ENCODE results near the gene LENG8. TPM values are rescaled to one million over a fixed set of nuclear protein-coding genes. Genes with fewer than 3 reads are reported as not detected.

Gene LENG8
- 100 to 1,000 TPM; 138 to 157 (median 145) TPM for total RNA-seq

DNA sequence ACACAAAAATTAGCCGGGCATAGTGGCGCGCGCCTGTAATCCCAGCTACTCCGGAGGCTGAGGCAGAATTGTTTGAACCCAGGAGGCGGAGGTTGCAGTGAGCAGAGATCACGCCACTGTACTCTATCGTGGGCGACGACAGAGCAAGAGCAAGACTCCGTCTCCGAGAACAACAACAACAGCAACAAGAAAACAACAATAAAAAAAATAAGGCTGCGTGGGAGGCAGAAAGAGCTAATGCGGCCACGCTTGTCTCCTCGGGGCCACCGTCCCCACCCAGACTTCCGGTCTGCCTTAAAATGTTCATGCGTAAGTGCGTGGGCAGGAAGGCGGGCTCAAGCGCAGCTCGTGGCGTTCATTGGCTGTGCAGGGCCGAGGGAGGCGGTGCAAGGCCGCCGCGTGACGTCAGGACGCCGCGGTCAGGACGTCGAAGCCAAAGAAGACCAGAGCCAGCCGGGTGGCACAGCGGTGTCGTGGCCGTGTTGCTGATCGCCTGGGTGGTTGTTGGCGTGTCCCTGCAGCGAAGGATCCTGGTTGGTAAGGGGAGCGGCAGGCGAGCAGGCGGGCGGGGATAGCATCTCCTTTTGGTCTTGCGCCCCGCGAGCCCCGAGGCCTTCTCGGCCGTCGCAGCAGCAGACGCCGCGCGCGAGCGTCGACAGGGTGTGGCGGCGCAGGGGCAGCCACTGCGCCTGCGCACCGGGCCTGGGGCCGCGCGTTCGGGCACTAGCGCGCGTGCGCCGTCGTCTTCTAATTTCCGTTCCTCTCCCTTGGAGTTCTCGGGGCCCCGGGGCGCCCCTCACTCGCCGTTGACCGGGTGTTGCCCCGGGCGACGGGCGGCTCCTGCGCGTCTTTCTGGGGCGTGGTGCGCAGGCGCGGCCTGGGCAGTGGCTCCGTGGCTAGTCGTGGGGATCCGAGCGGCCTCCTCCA is at the start of gene LENG8:
TSS of gene LENG8 (plus strand) at position 426 of the 927 bp plus-strand sequence. CDS start 2,146 bp downstream, outside the sequence.
- H3K27me3 Mint-ChIP-seq (ENCODE audit: low read depth): no peaks in the 10 kb centered on the region
- H3K4me3 Mint-ChIP-seq: peak within 1 kb of the TSS; percentile 100
- DNase-seq: peak; percentile 96
- H3K36me3 Mint-ChIP-seq (ENCODE audit: insufficient read depth): peaks cover 22% of the 10 kb centered on the region
- peak; percentile 92 to 93 for ATAC-seq
- H3K9me3 Mint-ChIP-seq: no peaks in the 10 kb centered on the region
- H3K4me1 Mint-ChIP-seq (ENCODE audit: low read depth): peaks cover 43% of the 10 kb centered on the region

DNA sequence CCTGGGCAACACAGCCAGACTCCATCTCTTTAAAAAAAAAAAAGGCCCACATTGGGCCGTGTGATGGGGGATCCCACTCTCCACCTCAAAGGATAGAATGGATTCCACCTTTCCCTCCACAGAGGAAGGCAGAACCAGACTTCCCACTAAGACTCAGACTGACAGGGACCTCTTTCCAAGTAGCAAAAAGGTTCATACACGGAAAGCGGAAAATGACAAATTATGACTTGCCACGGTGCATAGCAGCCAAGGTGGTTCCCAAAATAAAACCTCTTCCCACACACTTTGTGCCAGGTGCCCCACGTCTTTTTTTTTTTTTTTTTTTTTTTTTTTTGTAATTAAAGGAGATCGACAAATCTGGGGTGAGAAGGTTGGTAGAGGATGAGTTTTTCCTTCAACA is 48.1 kb upstream of the LENG8 start:
- H3K27me3 Mint-ChIP-seq (ENCODE audit: low read depth): peaks cover 4% of the 10 kb centered on the region
- DNase-seq: no peak
- no peak overlapping the region for H3K4me3 Mint-ChIP-seq
- no peaks in the 10 kb centered on the region for H3K4me1 Mint-ChIP-seq (ENCODE audit: low read depth)
- no peak for ATAC-seq
- H3K36me3 Mint-ChIP-seq (ENCODE audit: insufficient read depth): no peaks in the 10 kb centered on the region
- no peaks in the 10 kb centered on the region for H3K9me3 Mint-ChIP-seq

DNA sequence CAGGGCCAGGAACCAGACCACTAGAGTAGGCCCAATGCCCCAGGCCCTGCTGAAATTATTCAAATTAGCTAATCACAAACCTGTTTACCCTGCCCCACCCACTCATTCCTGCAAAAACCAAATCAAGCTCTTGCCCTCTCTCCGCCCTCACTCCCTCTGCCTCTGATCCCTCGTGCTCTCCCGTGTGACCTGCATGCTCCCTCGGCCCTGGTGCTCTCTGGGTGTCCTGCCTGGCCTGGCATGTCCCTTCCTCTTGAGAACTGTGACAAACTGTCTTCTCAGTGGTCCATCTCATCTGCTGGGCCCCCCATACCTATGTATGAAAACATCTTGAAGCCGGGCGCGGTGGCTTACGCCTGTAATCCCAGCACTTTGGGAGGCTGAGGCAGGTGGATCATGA is 45.9 kb upstream of the LENG8 start:
- no peaks in the 10 kb centered on the region for H3K9me3 Mint-ChIP-seq
- ATAC-seq: no peak
- H3K36me3 Mint-ChIP-seq (ENCODE audit: insufficient read depth): no peaks in the 10 kb centered on the region
- H3K4me1 Mint-ChIP-seq (ENCODE audit: low read depth): no peaks in the 10 kb centered on the region
- H3K4me3 Mint-ChIP-seq: no peak overlapping the region
- no peak for DNase-seq
- H3K27me3 Mint-ChIP-seq (ENCODE audit: low read depth): peaks cover 2% of the 10 kb centered on the region

DNA sequence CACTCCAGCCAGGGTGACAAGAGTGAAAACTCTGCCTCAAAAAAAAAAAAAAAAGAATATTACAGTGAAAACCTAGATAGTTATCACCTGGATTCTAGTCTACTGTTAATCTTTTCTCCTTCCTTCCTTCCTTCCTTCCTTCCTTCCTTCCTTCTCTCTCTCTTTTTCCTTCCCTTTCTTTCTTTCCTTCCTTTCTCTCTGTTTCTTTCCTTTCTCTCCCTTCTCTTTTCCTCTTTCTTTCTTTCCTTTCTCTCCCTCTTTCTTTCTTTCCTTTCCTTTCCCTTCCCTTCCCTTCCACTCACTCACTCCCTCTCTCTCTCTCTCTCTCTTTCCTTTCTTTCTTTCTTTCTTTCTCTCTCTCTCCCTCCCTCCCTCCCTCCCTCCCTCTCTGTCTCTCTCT is 43.4 kb upstream of the LENG8 start:
- Mint-ChIP-seq H3K27me3 (ENCODE audit: low read depth) (peaks cover 2% of the 10 kb centered on the region), H3K9me3 (no peaks in the 10 kb centered on the region), H3K4me1 (ENCODE audit: low read depth) (no peaks in the 10 kb centered on the region), H3K36me3 (ENCODE audit: insufficient read depth) (no peaks in the 10 kb centered on the region), H3K4me3 (no peak overlapping the region)
- DNase-seq: no peak
- no peak for ATAC-seq

DNA sequence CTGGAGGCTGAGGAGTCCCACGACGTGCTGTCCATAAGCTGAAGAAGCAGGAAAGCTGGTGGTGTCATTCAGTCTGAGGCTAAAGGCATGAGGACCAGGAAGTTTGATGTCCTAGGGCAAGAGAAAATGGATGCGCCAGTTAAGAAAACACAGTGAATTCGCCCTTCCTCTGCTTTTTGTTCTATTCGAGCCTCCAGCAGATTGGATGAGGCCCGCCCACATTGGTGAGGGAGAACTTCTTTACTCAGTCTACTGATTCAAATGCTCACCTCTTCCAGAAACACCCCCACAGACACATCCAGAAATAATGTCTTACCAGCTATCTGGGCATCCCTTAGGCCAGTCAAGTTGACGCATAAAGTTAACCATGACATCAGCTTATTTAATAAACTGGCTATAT is 41.2 kb upstream of the LENG8 start:
- Mint-ChIP-seq H3K4me1 (ENCODE audit: low read depth) (no peaks in the 10 kb centered on the region), H3K4me3 (no peak overlapping the region), H3K36me3 (ENCODE audit: insufficient read depth) (no peaks in the 10 kb centered on the region), H3K27me3 (ENCODE audit: low read depth) (peaks cover 4% of the 10 kb centered on the region), H3K9me3 (no peaks in the 10 kb centered on the region)
- no peak for ATAC-seq
- no peak for DNase-seq

DNA sequence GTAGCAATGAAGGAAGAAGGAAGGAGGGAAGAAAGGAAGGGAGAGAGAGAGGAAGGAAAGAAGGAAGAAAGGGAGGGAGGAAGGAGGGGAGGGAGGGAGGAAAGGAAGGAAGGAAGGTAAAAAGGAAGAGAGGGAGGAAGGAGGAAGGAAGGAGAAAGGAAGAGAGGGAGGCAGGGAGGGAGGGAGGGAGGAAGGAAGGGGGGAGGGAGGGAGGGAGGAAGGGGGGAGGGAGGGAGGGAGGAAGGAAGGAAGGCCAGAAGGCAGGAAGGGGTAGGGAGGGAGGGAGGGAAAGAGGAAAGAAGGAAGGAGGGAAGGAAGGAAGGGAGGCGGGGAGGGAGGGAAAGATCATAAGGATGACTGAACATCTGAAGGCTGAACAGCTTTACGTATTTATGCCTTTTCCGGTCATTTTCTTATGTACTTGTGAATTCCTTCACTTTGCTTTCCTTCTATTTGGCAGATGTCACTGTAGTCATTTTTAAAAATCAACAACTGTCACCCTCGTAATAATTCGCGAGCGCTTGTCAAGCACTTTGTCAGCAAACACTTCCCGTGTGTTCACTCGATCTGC is 40.5 kb upstream of the LENG8 start:
- DNase-seq (no peak), ATAC-seq (no peak)
- Mint-ChIP-seq H3K36me3 (ENCODE audit: insufficient read depth) (no peaks in the 10 kb centered on the region), H3K4me3 (no peak overlapping the region), H3K9me3 (no peaks in the 10 kb centered on the region), H3K4me1 (ENCODE audit: low read depth) (no peaks in the 10 kb centered on the region), H3K27me3 (ENCODE audit: low read depth) (peaks cover 6% of the 10 kb centered on the region)

DNA sequence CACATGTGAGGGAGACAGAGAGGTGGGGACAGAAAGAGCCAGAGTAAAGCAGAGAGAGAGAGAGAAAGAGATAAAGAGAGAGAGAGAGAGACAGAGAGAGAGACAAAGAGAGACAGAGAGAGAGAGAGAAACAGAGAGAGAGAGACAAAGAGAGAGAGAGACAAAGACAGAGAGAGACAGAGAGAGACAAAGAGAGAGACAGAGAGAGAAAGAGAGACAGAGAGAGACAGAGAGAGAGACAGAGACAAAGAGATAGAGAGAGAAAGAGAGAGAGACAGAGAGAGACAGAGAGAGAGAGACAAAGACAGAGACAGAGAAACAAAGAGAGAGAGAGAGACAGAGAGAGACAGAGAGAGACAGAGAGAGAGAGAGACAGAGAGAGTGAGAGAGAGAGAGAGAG is 38.0 kb upstream of the LENG8 start:
- Mint-ChIP-seq H3K36me3 (ENCODE audit: insufficient read depth) (no peaks in the 10 kb centered on the region), H3K4me1 (ENCODE audit: low read depth) (peaks cover 7% of the 10 kb centered on the region), H3K4me3 (no peak overlapping the region), H3K9me3 (no peaks in the 10 kb centered on the region), H3K27me3 (ENCODE audit: low read depth) (peaks cover 23% of the 10 kb centered on the region)
- DNase-seq (no peak), ATAC-seq (no peak)

DNA sequence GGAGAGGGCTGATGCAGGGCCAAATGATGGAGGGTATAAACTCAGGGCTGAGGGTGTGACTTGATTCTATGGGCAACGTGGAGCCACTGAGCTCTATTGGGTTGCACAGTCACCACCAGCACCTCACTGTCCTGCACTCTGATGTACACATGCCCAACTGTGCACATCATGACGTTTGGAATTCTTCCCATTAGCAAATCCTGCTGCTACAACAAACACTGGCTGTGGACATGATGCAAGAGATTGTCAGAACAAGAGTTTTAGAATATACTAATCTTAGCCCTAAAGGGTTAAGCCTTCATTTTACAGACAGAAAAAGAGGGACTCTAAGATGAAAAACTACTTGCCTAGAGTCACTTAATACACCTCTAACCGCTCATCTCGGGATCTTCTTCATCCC is 36.1 kb upstream of the LENG8 start:
- DNase-seq (no peak), ATAC-seq (no peak)
- H3K36me3 Mint-ChIP-seq (ENCODE audit: insufficient read depth): no peaks in the 10 kb centered on the region
- peaks cover 16% of the 10 kb centered on the region for H3K4me1 Mint-ChIP-seq (ENCODE audit: low read depth)
- no peak overlapping the region for H3K4me3 Mint-ChIP-seq
- H3K9me3 Mint-ChIP-seq: no peaks in the 10 kb centered on the region
- H3K27me3 Mint-ChIP-seq (ENCODE audit: low read depth): peaks cover 34% of the 10 kb centered on the region

DNA sequence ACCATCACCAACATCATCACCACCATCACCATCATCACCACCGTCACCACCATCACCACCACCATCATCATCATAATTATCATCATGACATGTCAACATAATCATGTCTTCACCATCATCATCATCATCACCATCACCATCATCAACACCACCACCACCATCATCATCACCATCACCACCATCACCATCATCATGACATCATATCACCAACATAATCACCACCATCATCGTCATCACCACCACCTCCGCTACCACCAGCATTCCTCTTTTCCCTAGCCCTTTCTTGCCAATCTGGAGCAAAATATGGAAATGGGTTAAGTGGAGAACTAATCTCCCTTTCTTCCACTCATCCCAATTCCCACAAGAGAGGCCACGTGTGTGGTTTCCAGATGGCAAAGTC is 34.8 kb upstream of the LENG8 start:
- Mint-ChIP-seq H3K27me3 (ENCODE audit: low read depth) (peaks cover 40% of the 10 kb centered on the region), H3K4me3 (no peak overlapping the region)

DNA sequence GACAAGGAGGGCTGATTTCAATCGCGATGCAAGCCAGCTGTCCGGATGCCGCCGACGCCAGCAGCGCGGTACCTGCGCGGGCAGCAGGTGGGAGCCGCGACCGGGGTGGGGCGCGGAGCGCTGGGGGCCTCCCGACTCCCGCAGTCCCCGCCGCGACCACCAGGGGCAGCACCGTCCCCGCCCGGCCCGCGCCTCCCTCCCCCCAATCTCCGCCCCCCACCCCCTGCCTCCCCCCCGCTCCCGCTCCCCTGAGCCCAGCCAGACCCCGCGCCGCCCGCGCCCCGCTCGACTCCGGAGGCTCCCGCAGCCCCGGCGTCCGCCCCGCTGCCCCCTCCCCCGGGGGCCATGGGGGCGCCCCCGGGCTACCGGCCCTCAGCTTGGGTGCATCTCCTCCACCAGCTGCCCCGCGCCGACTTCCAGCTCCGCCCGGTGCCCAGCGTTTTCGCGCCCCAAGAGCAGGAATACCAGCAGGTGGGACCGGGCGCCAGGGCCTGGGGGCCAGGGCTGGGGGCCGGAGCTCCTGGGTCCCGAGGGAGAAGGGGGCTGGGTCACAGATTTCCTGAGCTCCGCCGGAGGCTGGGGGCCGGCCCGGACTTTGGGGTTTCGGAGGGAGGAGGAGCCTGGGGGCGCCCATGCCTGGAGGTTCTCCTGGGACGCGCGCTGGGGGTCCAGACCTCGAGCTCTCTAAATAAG is 33.6 kb upstream of the LENG8 start, which contains the start of gene TTYH1:
TSS of gene TTYH1 (plus strand) at position 257 of the 693 bp plus-strand sequence. CDS start at position 346, 89 bp downstream.
- ATAC-seq (peak; percentile 64 to 67), DNase-seq (peak; percentile 29)
- Mint-ChIP-seq H3K36me3 (ENCODE audit: insufficient read depth) (no peaks in the 10 kb centered on the region), H3K4me1 (ENCODE audit: low read depth) (peaks cover 22% of the 10 kb centered on the region), H3K9me3 (no peaks in the 10 kb centered on the region), H3K27me3 (ENCODE audit: low read depth) (peaks cover 48% of the 10 kb centered on the region), H3K4me3 (no peak within 1 kb of the TSS)

More for the DNA sequence above, 34.8 kb upstream of the LENG8 start:
- DNase-seq (no peak), ATAC-seq (no peak)
- H3K36me3 Mint-ChIP-seq (ENCODE audit: insufficient read depth): no peaks in the 10 kb centered on the region
- H3K9me3 Mint-ChIP-seq: no peaks in the 10 kb centered on the region
- peaks cover 22% of the 10 kb centered on the region for H3K4me1 Mint-ChIP-seq (ENCODE audit: low read depth)

DNA sequence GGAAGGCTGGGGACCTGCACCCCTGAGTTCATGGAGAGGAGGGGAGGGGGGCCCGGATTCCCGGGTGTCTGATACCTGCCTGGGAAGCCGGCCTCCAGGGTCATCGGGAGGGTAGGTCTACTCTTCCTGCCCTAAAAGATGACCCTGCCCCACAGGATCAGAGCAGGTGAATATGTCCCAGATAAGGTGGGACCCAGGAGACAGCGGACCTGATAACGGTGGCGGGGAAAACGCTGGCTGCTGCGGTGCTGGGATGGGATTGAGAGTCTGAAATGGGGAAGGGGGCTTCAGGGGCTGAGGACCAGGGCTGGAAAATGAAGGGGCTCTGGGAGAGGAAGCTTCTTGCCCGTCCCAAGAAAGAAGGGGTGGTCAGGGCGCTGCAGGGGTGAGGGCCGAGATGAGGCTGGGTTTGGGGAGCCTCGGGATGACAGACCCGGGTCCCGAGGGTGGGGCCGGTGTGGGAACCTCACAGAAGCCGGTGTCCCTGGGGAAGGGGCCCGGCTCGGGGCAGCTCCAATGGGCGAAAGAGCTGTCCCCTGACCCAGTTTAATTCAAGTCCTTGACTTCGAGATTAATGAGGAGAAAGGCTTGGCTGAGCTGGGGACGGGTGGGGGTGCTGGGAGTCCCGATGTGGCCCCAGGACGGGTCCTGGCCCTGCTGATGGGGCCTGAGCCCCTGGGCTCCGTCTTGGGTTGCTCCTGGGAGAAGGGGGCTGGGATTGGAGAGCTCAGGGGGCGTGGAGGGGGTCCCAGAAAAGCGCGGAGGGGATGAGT is 32.9 kb upstream of the LENG8 start:
- Mint-ChIP-seq H3K4me1 (ENCODE audit: low read depth) (peaks cover 22% of the 10 kb centered on the region), H3K4me3 (no peak overlapping the region), H3K9me3 (no peaks in the 10 kb centered on the region), H3K36me3 (ENCODE audit: insufficient read depth) (no peaks in the 10 kb centered on the region), H3K27me3 (ENCODE audit: low read depth) (peaks cover 51% of the 10 kb centered on the region)
- ATAC-seq (no peak), DNase-seq (no peak)

DNA sequence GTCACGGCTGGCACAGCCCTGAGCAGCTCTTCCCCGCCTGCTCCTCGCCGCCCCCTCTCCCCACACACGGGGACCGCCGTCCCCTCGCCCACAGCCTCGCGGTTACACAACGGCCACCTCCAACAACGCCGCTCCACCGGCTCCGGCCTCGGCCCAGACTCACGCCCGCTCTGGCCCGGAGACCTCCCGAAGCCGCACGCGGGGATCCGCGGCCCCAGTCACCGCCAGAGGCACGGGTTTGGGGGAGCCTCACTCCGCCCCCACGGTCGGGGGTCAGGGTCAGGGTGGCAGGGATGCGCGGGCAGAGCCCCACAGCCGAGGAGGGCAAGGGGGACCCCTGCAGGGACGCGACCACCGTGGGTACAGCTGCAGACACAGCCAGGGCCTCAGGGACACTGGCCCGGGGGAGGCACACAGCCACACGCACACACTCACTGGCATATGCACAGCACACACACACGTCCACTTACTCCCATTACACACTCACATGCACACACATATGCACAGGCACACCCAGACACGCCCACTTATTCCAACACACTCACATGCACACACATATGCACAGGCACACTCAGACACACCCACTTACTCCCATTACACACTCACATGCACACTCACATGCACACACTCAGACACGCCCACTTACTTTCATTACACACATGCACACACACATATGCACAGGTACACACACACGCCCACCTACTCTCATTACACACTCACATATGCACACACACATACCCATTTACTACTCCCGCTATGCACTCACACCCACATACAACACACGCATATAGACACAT is 32.1 kb upstream of the LENG8 start:
- Mint-ChIP-seq H3K9me3 (no peaks in the 10 kb centered on the region), H3K27me3 (ENCODE audit: low read depth) (peaks cover 51% of the 10 kb centered on the region), H3K4me3 (no peak overlapping the region), H3K36me3 (ENCODE audit: insufficient read depth) (no peaks in the 10 kb centered on the region), H3K4me1 (ENCODE audit: low read depth) (peaks cover 22% of the 10 kb centered on the region)
- no peak for ATAC-seq
- no peak for DNase-seq

All from activated T-cell treated with anti-CD3 and anti-CD28 coated beads, Interleukin-2, amount 50 U/mL, for 4 hours (primary cell).